HepG2 (cell line): ENCODE results near the gene RAPGEF5. TPM values are rescaled to one million over a fixed set of nuclear protein-coding genes. Genes with fewer than 3 reads are reported as not detected.

Experiments
- ATAC-seq: fragments of 200-7000 bp; cut with Tn5 transposase; 3 replicates; pipeline ENCODE4 v1.9.1; 2020; ENCODE audit warnings: mild to moderate bottlenecking, moderate library complexity
- BruUV-seq: library from RNA; stranded (reverse); fragments of 400-500 nt; replicated peaks from 2 replicates; lab custom pipeline; 2021; lab: Mats Ljungman, UMichigan
- CTCF ChIA-PET: fragments of 300-600 bp; formaldehyde crosslinking; extraction: SDS; loops from one replicate; lab custom pipeline; 2021; ENCODE audit warnings: low total read pairs, inconsistent platforms, low intra/inter-chr PET ratio; lab: Yijun Ruan, JAX
- POLR2A ChIA-PET: fragments of 350-600 bp; sonication (Branson Sonifier 250); formaldehyde crosslinking; loops from one replicate; lab custom pipeline; 2020; ENCODE audit warnings: antibody characterized with exemption, inconsistent platforms; lab: Yijun Ruan, JAX
- DNase-seq: peaks from one replicate; pipeline ENCODE4 v3.0.0-alpha.2; 2015; ENCODE audit warnings: low spot score
- FAIRE-seq: peaks from 3 replicates; lab custom pipeline; 2011; peaks lifted over from hg19 to GRCh38; lab: Jason Lieb, UNC
- H2AFZ ChIP-seq: one replicate; pipeline ENCODE4 v1.6.1; 2011; ENCODE audit warnings: low read length, inconsistent platforms
- H3K27ac ChIP-seq: fragments of 300-600 bp; 3 replicates; pipeline ENCODE4 v1.8.0; 2011; ENCODE audit warnings: mixed run types, mild to moderate bottlenecking, mixed read lengths, low read length, inconsistent platforms; ENCODE audit not compliant: insufficient read depth; ENCODE audit errors: extremely low read length
- H3K27me3 ChIP-seq, 2 experiments: fragments of 200-600 bp in 1 of 2; 2 replicates in 1 of 2; 3 replicates in 1 of 2; pipeline versions ENCODE4 v1.6.0 to v1.8.0; 2011; ENCODE audit warnings: low read length in 2 of 2, mild to moderate bottlenecking in 2 of 2, moderate library complexity in 2 of 2, inconsistent platforms in 1 of 2; ENCODE audit not compliant: insufficient read depth in 2 of 2, control insufficient read depth in 1 of 2
- H3K36me3 ChIP-seq, 2 experiments: fragments of 200-600 bp in 1 of 2; replicated peaks in 1 of 2; 2 replicates in 1 of 2; 3 replicates in 1 of 2; pipeline versions ENCODE4 v1.5.1 to v1.8.0; 2011; ENCODE audit warnings: low read length in 2 of 2, inconsistent platforms in 1 of 2; ENCODE audit not compliant: insufficient read depth in 2 of 2, control insufficient read depth in 1 of 2
- H3K4me1 ChIP-seq: 2 replicates; pipeline ENCODE4 v1.5.1; 2012; ENCODE audit warnings: low read length, inconsistent platforms; ENCODE audit not compliant: insufficient read depth
- H3K4me2 ChIP-seq: 2 replicates; pipeline ENCODE4 v1.6.0; 2011; ENCODE audit warnings: low read depth, low read length, inconsistent platforms
- H3K4me3 ChIP-seq, 3 experiments: fragments of 200-600 bp in 1 of 3; sonication (generic), shearing (Covaris generic) in 1 of 3; replicated peaks in 1 of 3; 2 replicates each; pipeline ENCODE4 v1.5.1; 2011 to 2016; ENCODE audit warnings: low read length in 3 of 3, inconsistent platforms in 2 of 3, low read depth in 2 of 3, mild to moderate bottlenecking in 2 of 3, control low read depth in 1 of 3, mixed read lengths in 1 of 3; ENCODE audit not compliant: insufficient read depth in 1 of 3
- H3K79me2 ChIP-seq: one replicate; pipeline ENCODE4 v1.6.1; 2011; ENCODE audit warnings: low read length, inconsistent platforms; ENCODE audit not compliant: insufficient read depth
- H3K9ac ChIP-seq: 2 replicates; pipeline ENCODE4 v1.6.0; 2011; ENCODE audit warnings: mild to moderate bottlenecking, low read depth, low read length, inconsistent platforms; ENCODE audit not compliant: insufficient read depth
- H3K9me3 ChIP-seq: 2 replicates; pipeline ENCODE4 v1.5.1; 2012; ENCODE audit warnings: mild to moderate bottlenecking, low read length
- H4K20me1 ChIP-seq: 2 replicates; pipeline ENCODE4 v1.6.0; 2011; ENCODE audit warnings: inconsistent platforms, mild to moderate bottlenecking, low read length, moderate library complexity; ENCODE audit not compliant: insufficient read depth
- RBFOX2 ChIP-seq: fragments of 200-400 bp; formaldehyde crosslinking; IDR thresholded peaks from 2 replicates; pipeline ENCODE4 v1.6.1; 2017; ENCODE audit warnings: low read depth, mild to moderate bottlenecking, low read length
- SAP130 ChIP-seq: IDR thresholded peaks from 2 replicates; pipeline ENCODE4 v1.6.1; 2016; ENCODE audit warnings: low read depth
- TCF7L2 ChIP-seq: IDR thresholded peaks from 2 replicates; pipeline ENCODE4 v1.6.1; 2011; ENCODE audit warnings: mild to moderate bottlenecking, low read depth, low read length, moderate library complexity
- YY1 ChIP-seq: IDR thresholded peaks from 2 replicates; pipeline ENCODE4 v1.6.1; 2011; ENCODE audit warnings: low read length, low read depth, moderate library complexity, mild to moderate bottlenecking; ENCODE audit not compliant: insufficient read depth, insufficient replicate concordance
- ZMAT3 ChIP-seq: sonication (generic); formaldehyde crosslinking; conservative IDR thresholded peaks from 2 replicates; pipeline ENCODE4 v1.7.0; 2021; ENCODE audit warnings: missing genetic modification reagents
- WGBS: methylation state at CpG from one replicate; pipeline ENCODE4 v1.1.6; 2017; ENCODE audit warnings: low lambda C conversion rate; 5-methylcytosine and 5-hydroxymethylcytosine counted together
- in situ Hi-C: cut with HindIII; loops from 2 replicates; pipeline ENCODE4 v1.10.0; 2017; ENCODE audit warnings: low pct_unique_long_range_greater_than_20kb; ENCODE audit not compliant: extremely low pct_ligation_motif_present
- intact Hi-C: fragments of 100-400 bp; cut with micrococcal nuclease; formaldehyde crosslinking; loops from one replicate; pipeline ENCODE4 v1.10.0; 2022; ENCODE audit not compliant: unreplicated experiment
- polyA plus RNA-seq, 8 experiments: library from polyadenylated mRNA; depleted of rRNA in 3 of 8; stranded (reverse) in 7 of 8; unstranded in 1 of 8; fragments of >200 nt; fragmentation: Illumina TruSeq in 4 of 8; extraction: Trizol in 4 of 8; gene quantifications; 2 replicates each; pipeline versions ENCODE4 v1.2.1 to v1.2.3, GENCODE V29; 2011 to 2016; ENCODE audit warnings: low read depth in 4 of 8, missing spikeins in 1 of 8, mixed read lengths in 1 of 8; ENCODE audit not compliant: insufficient read depth in 1 of 8
- total RNA-seq, 5 experiments: library from RNA; depleted of rRNA; stranded (reverse); fragments of >200 nt; fragmentation: Illumina TruSeq; extraction: Trizol; gene quantifications; 2 replicates each; pipeline ENCODE4 v1.2.3, GENCODE V29; 2016; ENCODE audit warnings: low read depth in 1 of 5
- TF ChIP-seq, protein P1 (sequence below): sonication (generic); formaldehyde crosslinking; IDR thresholded peaks from 2 replicates; pipeline ENCODE4 v1.4.0; 2020; ENCODE audit warnings: missing genetic modification reagents
- TF ChIP-seq, protein P2 (sequence below): sonication (generic); formaldehyde crosslinking; IDR thresholded peaks from 2 replicates; pipeline ENCODE4 v1.8.0; 2022; ENCODE audit warnings: mild to moderate bottlenecking, missing genetic modification reagents, moderate library complexity
- TF ChIP-seq, protein P3 (sequence below): sonication (generic); formaldehyde crosslinking; IDR thresholded peaks from 2 replicates; pipeline ENCODE4 v1.4.0; 2020; ENCODE audit warnings: missing genetic modification reagents
- TF ChIP-seq, protein P4 (sequence below): sonication (generic); formaldehyde crosslinking; IDR thresholded peaks from 2 replicates; pipeline ENCODE4 v1.8.1; 2023; ENCODE audit warnings: mild to moderate bottlenecking, missing genetic modification reagents

RAPGEF5 gene
- total and polyA plus RNA-seq, 2 of the 13 experiments (the other 11 are each of a cell fraction or from before 2014, with no cell fraction given) = 17.1 to 23.4 TPM

DNA sequence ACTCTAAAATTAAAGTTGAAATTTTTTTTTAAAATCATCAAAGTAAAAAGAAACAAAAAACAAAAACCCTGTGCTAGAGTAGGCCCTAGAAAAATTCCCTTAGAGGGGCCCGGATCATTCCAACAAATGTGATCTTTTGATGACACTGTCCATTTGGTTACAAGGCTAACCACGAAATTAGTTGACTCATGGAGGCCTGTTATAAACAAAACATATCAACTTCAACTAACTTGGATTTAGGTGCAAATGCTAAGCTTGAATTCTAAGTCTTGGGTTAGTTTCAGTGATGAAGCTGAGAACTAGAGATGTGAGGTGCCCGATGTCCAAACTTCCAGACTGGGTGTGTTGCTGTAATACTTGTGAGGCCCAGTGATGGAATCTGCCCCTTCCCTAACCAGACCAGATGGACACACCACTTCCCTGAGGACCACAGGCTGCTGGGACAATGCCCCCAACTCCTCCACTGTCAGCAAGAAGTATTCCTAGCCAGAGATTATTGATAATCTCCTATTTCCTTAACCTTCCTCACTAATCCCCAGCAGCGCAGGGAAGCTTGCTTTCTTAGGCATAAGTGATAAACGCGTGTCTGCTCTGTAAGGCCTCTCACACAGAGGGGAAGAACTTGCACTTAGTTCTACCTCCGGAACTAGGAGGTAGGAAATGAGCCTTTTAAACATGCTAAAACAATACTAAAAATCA, 108.7 kb downstream of the RAPGEF5 start:
- ATAC-seq = no peak
- Histone ChIP-seq H3K79me2 (peaks cover 4% of the 10 kb centered on the region), H3K4me3 (no peak overlapping the region), H4K20me1 (peaks cover 7% of the 10 kb centered on the region), H3K4me2 (no peak overlapping the region)
- POLR2A ChIA-PET = no interaction called here
- TF ChIP-seq, protein P1, sequence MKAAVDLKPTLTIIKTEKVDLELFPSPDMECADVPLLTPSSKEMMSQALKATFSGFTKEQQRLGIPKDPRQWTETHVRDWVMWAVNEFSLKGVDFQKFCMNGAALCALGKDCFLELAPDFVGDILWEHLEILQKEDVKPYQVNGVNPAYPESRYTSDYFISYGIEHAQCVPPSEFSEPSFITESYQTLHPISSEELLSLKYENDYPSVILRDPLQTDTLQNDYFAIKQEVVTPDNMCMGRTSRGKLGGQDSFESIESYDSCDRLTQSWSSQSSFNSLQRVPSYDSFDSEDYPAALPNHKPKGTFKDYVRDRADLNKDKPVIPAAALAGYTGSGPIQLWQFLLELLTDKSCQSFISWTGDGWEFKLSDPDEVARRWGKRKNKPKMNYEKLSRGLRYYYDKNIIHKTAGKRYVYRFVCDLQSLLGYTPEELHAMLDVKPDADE (CRISPR knock-in tag) = no peak
- TF ChIP-seq SAP130 (CRISPR knock-in tag) (no peak), ZMAT3 (CRISPR knock-in tag) (no peak)
- TF ChIP-seq, all 625 proteins: peak for 0
- Histone ChIP-seq H2AFZ (no peak overlapping the region), H3K36me3 (peaks cover 3 to 33% of the 10 kb centered on the region in 2 experiments; a peak in 4 of 5 replicates), H3K27ac (no peak overlapping the region), H3K4me1 (no peaks in the 10 kb centered on the region), H3K9me3 (no peaks in the 10 kb centered on the region), H3K9ac (no peak overlapping the region), H3K27me3 (no peaks in the 10 kb centered on the region)
- BruUV-seq = no TSS peak
- in situ Hi-C loops = no loop called here
- 98% methylated on average over 7 of the region's 7 CpGs for WGBS
- CTCF ChIA-PET = no interaction called here
- no peak for DNase-seq
- FAIRE-seq = no peak
- intact Hi-C loops = no loop called here

DNA sequence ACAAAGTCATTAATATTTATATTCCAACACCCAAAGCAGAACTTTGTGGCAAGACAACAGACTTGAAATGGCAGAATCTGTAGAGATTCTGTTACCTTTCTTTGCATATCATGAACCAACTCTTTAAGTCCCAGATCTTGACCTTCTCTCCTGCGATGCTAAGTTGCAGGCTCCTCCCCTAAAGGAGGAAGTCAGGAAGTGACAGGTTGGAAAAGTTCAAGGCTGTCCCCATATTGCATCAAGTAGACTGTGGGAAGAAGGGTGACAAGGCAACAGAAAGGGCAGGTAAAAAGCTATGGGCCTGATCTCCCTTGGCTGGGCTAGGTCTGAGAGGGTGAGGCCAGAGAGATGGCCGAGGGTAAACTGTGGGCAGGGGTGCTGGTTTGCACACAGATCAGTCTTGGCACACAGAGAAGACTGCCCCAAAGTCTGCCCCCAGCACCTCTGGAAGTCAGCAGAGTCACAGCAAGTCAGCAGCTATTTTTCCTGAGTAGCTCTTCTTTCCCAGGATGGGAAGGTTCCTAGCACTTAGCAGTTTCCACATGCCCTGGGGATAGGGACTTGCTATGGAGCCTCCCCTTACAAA, 115.1 kb downstream of the RAPGEF5 start:
- Histone ChIP-seq H3K4me3 (no peak overlapping the region), H2AFZ (no peak overlapping the region), H3K27ac (no peak overlapping the region), H3K9me3 (no peaks in the 10 kb centered on the region), H3K79me2 (no peaks in the 10 kb centered on the region), H3K4me1 (peaks cover 22% of the 10 kb centered on the region), H4K20me1 (peaks cover 12% of the 10 kb centered on the region; the same call in 1 of the 2 replicates), H3K4me2 (no peak overlapping the region), H3K27me3 (no peaks in the 10 kb centered on the region), H3K9ac (no peak overlapping the region), H3K36me3 (peaks cover 11 to 42% of the 10 kb centered on the region in 2 experiments)
- intact Hi-C loops = no loop called here
- 100% methylated on average over 2 of the region's 2 CpGs for WGBS
- in situ Hi-C loops = no loop called here
- ATAC-seq (peak; percentile 58), FAIRE-seq (no peak), DNase-seq (no peak)
- CTCF ChIA-PET = no interaction called here
- no TSS peak for BruUV-seq
- POLR2A ChIA-PET = no interaction called here
- TF ChIP-seq, protein P2, sequence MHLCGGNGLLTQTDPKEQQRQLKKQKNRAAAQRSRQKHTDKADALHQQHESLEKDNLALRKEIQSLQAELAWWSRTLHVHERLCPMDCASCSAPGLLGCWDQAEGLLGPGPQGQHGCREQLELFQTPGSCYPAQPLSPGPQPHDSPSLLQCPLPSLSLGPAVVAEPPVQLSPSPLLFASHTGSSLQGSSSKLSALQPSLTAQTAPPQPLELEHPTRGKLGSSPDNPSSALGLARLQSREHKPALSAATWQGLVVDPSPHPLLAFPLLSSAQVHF (CRISPR knock-in tag) = no peak
- TF ChIP-seq YY1 (no peak), TCF7L2 (no peak), RBFOX2 (no peak)
- TF ChIP-seq, protein P3, sequence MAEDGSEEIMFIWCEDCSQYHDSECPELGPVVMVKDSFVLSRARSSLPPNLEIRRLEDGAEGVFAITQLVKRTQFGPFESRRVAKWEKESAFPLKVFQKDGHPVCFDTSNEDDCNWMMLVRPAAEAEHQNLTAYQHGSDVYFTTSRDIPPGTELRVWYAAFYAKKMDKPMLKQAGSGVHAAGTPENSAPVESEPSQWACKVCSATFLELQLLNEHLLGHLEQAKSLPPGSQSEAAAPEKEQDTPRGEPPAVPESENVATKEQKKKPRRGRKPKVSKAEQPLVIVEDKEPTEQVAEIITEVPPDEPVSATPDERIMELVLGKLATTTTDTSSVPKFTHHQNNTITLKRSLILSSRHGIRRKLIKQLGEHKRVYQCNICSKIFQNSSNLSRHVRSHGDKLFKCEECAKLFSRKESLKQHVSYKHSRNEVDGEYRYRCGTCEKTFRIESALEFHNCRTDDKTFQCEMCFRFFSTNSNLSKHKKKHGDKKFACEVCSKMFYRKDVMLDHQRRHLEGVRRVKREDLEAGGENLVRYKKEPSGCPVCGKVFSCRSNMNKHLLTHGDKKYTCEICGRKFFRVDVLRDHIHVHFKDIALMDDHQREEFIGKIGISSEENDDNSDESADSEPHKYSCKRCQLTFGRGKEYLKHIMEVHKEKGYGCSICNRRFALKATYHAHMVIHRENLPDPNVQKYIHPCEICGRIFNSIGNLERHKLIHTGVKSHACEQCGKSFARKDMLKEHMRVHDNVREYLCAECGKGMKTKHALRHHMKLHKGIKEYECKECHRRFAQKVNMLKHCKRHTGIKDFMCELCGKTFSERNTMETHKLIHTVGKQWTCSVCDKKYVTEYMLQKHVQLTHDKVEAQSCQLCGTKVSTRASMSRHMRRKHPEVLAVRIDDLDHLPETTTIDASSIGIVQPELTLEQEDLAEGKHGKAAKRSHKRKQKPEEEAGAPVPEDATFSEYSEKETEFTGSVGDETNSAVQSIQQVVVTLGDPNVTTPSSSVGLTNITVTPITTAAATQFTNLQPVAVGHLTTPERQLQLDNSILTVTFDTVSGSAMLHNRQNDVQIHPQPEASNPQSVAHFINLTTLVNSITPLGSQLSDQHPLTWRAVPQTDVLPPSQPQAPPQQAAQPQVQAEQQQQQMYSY = no peak
- TF ChIP-seq, protein P4, sequence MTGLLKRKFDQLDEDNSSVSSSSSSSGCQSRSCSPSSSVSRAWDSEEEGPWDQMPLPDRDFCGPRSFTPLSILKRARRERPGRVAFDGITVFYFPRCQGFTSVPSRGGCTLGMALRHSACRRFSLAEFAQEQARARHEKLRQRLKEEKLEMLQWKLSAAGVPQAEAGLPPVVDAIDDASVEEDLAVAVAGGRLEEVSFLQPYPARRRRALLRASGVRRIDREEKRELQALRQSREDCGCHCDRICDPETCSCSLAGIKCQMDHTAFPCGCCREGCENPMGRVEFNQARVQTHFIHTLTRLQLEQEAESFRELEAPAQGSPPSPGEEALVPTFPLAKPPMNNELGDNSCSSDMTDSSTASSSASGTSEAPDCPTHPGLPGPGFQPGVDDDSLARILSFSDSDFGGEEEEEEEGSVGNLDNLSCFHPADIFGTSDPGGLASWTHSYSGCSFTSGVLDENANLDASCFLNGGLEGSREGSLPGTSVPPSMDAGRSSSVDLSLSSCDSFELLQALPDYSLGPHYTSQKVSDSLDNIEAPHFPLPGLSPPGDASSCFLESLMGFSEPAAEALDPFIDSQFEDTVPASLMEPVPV (CRISPR knock-in tag) = no peak
